Activated T-cell treated with anti-CD3 and anti-CD28 coated beads, Interleukin-2, amount 50 U/mL, for 48 hours (primary cell): Measurements from ENCODE around the gene LY6G5C.
A peak's percentile ranks its signal among the peaks of the same experiment; 100 is the strongest.

Source experiments
- DNase-seq, 2 experiments: peaks; one replicate each; pipeline ENCODE4 v3.0.0-alpha.2; 2020

The LY6G5C gene

GRCh38 chr6:31689249-31690110 is 8.6 kb upstream of the LY6G5C start:
- DNase-seq, result no peak

GRCh38 chr6:31687860-31688693 is 7.2 kb upstream of the LY6G5C start:
- no peak for DNase-seq

GRCh38 chr6:31687321-31687720 is 6.5 kb upstream of the LY6G5C start:
- DNase-seq, result no peak

- DNase-seq, result no peak
Measured at GRCh38 chr6:31686483-31686882, 5.6 kb upstream of the LY6G5C start.

- no peak for DNase-seq
Measured at GRCh38 chr6:31683591-31683990, 2.7 kb upstream of the LY6G5C start.

GRCh38 chr6:31681135-31681671 is 336 bp upstream of the LY6G5C start:
- peak; percentile 60 to 70 for DNase-seq

GRCh38 chr6:31677955-31678354 is 2.9 kb downstream of the LY6G5C start:
- no peak for DNase-seq

GRCh38 chr6:31676904-31677303 is 4.0 kb downstream of the LY6G5C start:
- DNase-seq, result no peak

GRCh38 chr6:31676322-31676903 is 4.5 kb downstream of the LY6G5C start:
- no peak for DNase-seq

- DNase-seq, result no peak
Measured at GRCh38 chr6:31669676-31670075, 11.2 kb downstream of the LY6G5C start, which contains the start of gene LY6G5B. Gene LY6G5B, plus strand, starts transcription at chr6:31669976. Its CDS starts 975 bp downstream, at chr6:31670951.

GRCh38 chr6:31666337-31666965 is 14.4 kb downstream of the LY6G5C start:
- DNase-seq, result no peak

GRCh38 chr6:31665501-31666336 is 15.1 kb downstream of the LY6G5C start, which contains the start of gene CSNK2B:
Gene CSNK2B, plus strand, starts transcription at chr6:31666080. Its CDS starts 752 bp downstream, at chr6:31666832.
- DNase-seq, result peak; percentile 98

GRCh38 chr6:31664790-31665500 is 15.9 kb downstream of the LY6G5C start, which contains the start of gene GPANK1:
Gene GPANK1, minus strand, starts transcription at chr6:31664997. Its CDS starts 519 bp downstream, at chr6:31664478.
- DNase-seq, result peak; percentile 91

GRCh38 chr6:31663961-31664789 is 16.7 kb downstream of the LY6G5C start:
- DNase-seq, result peak in 1 of 2 experiments; percentile 33

- no peak for DNase-seq
Measured at GRCh38 chr6:31663126-31663960, 17.5 kb downstream of the LY6G5C start.

- DNase-seq, result no peak
Measured at GRCh38 chr6:31662124-31662723, 18.6 kb downstream of the LY6G5C start.

GRCh38 chr6:31661262-31662123 is 19.4 kb downstream of the LY6G5C start:
- no peak for DNase-seq
